T-helper 1 cell treated with Interleukin-12 subunit alpha and Interleukin-12 subunit beta and Interleukin-4 antibody, amounts not matched to agents 30 μg/mL and 1 μg/mL, for 36 hours (primary cell): ENCODE results near the gene SPATC1L.

Source experiments
- H3K27ac Mint-ChIP-seq: one replicate; pipeline ENCODE4 v1.8.0; 2021; ENCODE audit warnings: mild to moderate bottlenecking, mixed read lengths
- H3K27me3 Mint-ChIP-seq: one replicate; pipeline ENCODE4 v1.8.0; 2021; ENCODE audit warnings: low read depth, mixed read lengths
- H3K36me3 Mint-ChIP-seq: one replicate; pipeline ENCODE4 v1.8.0; 2021; ENCODE audit warnings: low read depth, mixed read lengths
- H3K4me1 Mint-ChIP-seq: one replicate; pipeline ENCODE4 v1.8.0; 2021; ENCODE audit warnings: low read depth, mixed read lengths
- H3K4me3 Mint-ChIP-seq: one replicate; pipeline ENCODE4 v1.8.0; 2021; ENCODE audit warnings: mild to moderate bottlenecking, moderate library complexity, mixed read lengths
- H3K9me3 Mint-ChIP-seq: one replicate; pipeline ENCODE4 v1.8.0; 2021; ENCODE audit warnings: mixed read lengths

Gene SPATC1L

DNA sequence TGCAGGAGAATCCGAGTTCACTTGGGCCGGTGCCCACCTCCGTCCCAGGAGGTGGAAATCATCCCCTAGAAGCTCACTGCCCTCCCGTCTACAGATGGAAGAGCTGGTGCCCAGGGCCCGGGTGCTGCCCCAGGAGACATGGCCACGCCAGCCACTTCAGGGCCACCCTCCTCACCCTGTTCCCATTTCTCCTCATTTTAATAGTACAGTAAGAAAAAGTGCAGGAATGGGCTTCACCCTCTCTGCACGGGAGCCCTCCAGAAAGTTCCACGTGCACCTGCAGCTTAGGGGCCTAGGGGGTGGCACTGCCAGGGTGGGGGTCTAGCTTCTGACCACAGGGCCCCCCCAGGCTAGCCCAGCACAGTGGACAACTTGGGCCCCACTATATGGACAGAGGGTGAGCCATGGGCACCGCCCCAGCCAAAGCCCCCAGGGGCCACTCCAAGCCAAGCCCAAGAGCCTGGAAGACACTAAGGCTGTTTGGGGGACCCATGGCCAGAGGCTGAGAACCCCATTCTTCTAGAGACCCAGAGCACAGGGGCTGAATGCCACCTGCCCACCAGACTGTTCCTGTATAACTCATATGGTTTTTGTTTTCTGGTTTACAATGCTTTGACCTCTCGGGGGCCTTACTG is 25.5 kb downstream of the SPATC1L start:
- Mint-ChIP-seq H3K36me3 (no peaks in the 10 kb centered on the region), H3K4me1 (no peaks in the 10 kb centered on the region), H3K4me3 (no peak overlapping the region), H3K27me3 (no peaks in the 10 kb centered on the region), H3K9me3 (no peaks in the 10 kb centered on the region), H3K27ac (no peak overlapping the region)

DNA sequence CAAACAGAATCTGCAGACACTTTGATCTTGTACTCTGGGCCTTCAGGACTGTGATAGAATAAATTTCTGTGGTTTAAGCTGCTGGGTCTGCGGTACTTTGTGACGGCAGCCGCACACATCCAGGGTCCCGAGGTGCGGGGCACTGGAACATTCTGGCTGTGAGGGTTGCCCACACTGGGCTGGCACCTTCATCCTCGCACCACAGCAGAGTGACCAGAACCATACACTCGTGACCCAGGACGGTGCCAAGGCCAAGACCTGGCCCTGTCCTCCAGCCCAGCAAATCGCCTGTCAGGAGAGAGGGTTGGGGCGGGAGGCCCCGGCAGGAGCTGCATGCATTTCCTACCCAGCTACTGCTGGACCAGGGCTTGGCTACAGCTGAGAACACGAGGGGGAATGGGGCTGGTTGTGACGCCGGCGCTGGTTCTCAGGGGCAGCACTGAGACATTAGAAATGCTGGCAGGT is 26.2 kb downstream of the SPATC1L start:
- Mint-ChIP-seq H3K9me3 (no peaks in the 10 kb centered on the region), H3K4me3 (no peak overlapping the region), H3K4me1 (no peaks in the 10 kb centered on the region), H3K27ac (no peak overlapping the region), H3K27me3 (no peaks in the 10 kb centered on the region), H3K36me3 (no peaks in the 10 kb centered on the region)

DNA sequence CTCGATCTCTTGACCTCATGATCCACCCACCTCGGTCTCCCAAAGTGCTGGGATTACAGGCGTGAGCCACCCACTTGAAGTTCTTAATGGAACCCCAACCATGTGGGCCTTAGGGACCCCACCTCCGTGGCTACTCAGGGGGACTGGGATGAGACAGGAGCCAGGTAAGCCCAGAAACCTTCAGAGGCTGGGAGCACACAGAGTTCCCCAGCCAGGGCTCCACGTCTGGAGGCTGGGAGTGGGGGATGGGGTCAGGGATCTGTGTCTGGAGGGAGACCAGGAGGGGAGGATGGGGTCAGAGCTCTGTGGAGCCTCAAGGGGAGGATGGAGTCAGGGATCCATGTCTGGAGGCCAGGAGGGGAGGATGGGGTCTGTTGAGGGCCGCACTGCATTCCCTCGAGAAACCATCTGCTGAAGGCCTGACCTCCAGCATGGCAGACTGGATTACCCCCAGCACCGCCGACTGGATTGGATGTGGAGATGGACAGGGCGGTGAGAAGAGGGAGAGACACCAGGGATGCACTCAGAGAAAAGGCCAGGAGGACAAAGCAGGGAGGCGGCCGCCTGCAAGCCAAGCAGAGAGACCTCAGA is 26.8 kb downstream of the SPATC1L start:
- Mint-ChIP-seq H3K27ac (no peak overlapping the region), H3K4me3 (no peak overlapping the region), H3K27me3 (no peaks in the 10 kb centered on the region), H3K9me3 (no peaks in the 10 kb centered on the region), H3K36me3 (no peaks in the 10 kb centered on the region), H3K4me1 (no peaks in the 10 kb centered on the region)

DNA sequence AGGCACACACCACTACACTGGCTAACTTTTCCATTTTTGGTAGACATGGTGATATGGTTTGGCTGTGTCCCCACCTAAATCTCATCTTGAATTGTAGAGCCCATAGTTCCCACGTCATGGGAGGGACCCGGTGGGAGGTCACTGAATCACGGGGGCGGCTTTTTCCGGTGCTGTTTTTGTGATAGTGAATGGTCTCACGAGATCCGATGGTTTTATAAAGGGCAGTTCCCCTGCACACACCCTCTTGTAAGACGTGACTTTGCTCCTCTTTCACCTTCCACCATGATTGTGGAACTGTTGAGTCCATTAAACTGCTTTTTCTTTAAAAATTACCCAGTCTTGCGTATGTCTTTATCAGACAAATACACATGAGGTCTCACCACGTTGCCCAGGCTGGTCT is 27.6 kb downstream of the SPATC1L start:
- Mint-ChIP-seq H3K36me3 (no peaks in the 10 kb centered on the region), H3K27ac (no peak overlapping the region), H3K27me3 (no peaks in the 10 kb centered on the region), H3K9me3 (no peaks in the 10 kb centered on the region), H3K4me1 (no peaks in the 10 kb centered on the region), H3K4me3 (no peak overlapping the region)

DNA sequence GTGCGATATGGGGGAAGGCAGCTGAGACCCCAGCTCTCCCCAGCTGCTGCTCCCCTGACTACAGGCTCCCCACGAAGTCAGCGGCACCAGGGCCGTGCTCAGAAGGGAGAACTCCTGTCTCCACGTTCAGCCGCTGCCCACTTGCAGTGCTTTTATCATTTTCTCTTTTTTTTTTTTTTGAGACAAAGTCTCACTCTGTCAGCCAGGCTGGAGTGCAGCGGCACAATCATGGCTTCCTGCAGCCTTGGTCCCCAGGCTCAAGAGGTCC is 27.9 kb downstream of the SPATC1L start:
- H3K9me3 Mint-ChIP-seq: no peaks in the 10 kb centered on the region
- H3K27ac Mint-ChIP-seq: no peak overlapping the region
- H3K4me1 Mint-ChIP-seq: no peaks in the 10 kb centered on the region
- no peaks in the 10 kb centered on the region for H3K36me3 Mint-ChIP-seq
- no peak overlapping the region for H3K4me3 Mint-ChIP-seq
- no peaks in the 10 kb centered on the region for H3K27me3 Mint-ChIP-seq

DNA sequence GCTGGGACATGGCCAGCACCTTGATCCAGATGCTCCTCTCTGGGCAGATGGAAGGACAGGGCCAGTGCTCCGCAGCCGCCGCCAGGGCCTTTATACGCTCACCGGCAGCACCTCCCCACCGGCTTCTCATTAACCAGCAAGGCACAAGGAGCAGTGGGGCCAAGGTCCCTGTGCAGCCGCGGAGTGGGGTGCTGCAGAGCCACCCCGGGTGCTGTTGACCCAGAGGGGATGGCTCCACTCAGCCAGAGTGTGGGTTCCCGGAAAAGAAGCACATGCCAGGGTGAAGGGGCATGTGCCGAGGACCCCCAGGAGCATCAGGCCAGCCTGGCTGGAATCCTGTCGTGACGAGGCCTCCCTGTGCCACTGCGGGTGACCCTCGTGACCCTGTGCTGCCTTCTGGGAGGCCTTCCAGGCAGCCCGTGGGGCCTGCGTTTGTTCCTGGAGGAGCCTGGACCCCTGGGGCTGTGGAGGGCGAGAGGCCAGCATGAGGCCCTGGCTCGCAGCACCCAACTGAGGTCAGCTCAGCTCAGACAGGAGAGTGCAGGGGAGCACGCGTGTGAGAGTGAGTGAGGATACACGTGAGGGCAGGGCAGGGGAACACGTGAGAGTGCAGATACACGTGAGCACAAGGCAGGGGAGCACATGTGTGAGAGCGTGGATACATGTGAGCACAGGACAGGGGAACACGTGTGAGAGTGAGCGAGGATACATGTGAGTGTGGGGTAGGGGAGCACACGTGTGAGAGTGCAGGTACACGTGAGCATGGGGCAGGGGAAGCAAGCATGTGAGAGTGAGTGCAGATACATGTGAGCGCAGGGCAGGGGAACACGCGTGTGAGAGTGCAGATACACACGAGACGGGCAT is 28.5 kb downstream of the SPATC1L start, which contains the start of gene FTCD:
Gene FTCD (minus strand): TSS at position 66 of the 864 bp plus-strand sequence. CDS start 56 bp downstream, at position 10.
- H3K36me3 Mint-ChIP-seq: no peaks in the 10 kb centered on the region
- no peaks in the 10 kb centered on the region for H3K9me3 Mint-ChIP-seq
- H3K4me1 Mint-ChIP-seq: no peaks in the 10 kb centered on the region
- no peaks in the 10 kb centered on the region for H3K27me3 Mint-ChIP-seq
- H3K27ac Mint-ChIP-seq: no peak within 1 kb of the TSS
- H3K4me3 Mint-ChIP-seq: no peak within 1 kb of the TSS

DNA sequence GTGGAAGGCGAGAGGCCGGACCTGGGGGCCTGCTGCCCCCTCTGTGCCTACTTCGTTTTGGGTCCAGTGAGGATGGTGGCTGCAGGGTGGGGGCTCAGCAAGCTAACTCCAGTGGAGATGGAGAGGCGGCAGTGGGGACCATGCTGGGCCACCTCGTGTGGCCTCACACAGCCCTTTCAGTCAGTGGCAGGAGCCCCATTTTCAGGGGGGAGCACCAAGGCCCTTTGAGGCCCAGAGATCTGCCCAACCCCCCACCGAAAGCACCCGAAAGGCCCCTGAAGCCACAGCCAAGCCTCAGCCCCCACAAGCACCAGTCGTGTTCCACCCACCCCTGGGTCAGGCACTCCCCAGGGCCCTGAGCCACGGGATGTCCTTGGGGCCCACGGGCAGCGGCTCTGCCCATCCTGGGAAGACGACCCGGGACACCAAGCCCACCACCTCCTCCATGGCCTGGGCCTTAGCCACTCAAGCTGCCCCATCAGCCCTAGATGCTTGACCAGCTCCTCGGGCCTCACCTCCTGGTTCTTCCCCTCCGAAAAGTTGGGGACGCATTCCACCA is 29.2 kb downstream of the SPATC1L start:
- no peaks in the 10 kb centered on the region for H3K9me3 Mint-ChIP-seq
- no peak overlapping the region for H3K27ac Mint-ChIP-seq
- no peaks in the 10 kb centered on the region for H3K4me1 Mint-ChIP-seq
- no peak overlapping the region for H3K4me3 Mint-ChIP-seq
- H3K27me3 Mint-ChIP-seq: no peaks in the 10 kb centered on the region
- no peaks in the 10 kb centered on the region for H3K36me3 Mint-ChIP-seq

DNA sequence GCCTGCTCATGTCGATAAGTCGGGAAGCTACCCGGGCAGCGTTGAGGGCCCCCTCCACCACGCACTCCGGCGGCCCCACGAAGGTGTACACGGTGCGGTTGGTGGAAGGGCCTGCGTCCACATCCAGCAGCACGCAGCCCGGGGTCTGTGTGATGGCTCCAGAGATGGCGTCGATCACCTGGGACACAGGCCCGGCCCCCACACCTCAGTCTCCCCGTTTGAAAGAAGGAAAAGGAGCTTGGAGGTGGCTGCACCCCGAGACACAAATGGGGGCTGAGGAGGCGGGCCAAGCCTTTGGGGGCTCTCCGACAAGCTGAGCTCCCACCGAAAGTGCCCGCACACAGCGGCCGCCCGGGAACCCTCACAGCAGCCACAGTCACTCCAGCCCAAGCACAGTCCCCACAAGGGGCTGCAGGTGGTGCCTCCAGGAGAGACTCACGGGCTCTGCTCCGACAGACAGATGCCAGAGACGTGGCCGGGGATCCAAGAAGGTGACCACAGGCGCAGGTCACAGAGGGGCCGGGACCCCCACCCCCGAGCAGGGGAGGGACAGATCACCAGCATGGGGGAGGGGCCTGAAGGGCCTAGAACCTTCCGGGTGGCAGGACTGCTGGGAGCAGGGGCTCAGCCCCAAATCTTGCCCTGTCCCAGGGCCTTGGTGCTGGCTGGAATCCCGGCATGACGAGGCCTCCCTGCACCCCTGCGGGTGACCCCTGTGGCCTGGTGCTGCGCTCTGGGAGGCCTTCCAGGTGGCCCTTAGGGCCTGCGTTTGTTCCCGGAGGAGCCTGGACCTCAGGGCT is 29.9 kb downstream of the SPATC1L start:
- no peaks in the 10 kb centered on the region for H3K27me3 Mint-ChIP-seq
- H3K4me1 Mint-ChIP-seq: no peaks in the 10 kb centered on the region
- no peak overlapping the region for H3K27ac Mint-ChIP-seq
- H3K36me3 Mint-ChIP-seq: no peaks in the 10 kb centered on the region
- H3K9me3 Mint-ChIP-seq: no peaks in the 10 kb centered on the region
- no peak overlapping the region for H3K4me3 Mint-ChIP-seq

DNA sequence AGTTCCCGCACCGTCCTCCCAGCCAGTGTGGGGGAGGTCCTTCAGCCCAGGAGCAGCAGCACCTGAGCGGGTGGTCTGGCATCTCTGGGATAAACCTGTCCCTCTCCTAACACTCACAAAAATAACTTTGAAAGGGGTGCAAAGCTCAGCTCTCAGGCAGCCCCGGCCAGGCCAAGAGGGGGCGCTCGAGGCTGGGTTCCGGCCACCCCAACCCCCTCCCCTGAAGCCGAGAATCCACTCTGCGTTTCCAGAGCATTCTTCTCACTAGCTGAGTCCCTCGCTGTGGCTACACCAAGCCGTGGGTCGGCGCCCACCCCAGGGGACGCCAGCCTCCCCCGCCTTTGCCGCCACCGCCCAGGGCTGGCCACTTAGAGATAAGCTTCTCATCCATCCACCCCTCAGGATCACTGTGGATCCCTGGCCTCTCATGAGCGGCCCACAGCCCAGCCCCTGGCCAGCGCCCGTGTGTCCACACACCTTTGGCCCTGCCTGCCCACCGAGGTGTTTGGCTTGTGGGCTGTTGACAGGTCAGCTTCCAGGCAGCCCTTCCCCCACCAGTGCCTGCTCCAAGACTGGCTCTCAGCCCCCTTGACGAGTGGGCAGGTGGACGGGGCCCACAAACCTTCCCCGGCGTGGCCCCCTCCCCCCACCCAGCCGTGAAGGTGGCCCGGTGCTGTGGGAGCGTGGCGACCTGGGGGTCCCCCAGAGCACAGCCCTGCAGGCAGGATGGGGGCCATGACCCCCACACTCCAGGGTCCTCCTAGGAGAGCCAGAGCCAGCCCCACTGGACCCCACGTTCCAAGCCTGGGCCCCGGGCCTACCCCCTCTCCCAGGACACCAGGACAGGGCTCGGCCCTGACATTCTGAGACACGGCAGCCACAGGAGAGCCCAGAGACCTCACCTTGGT is 30.8 kb downstream of the SPATC1L start:
- no peaks in the 10 kb centered on the region for H3K9me3 Mint-ChIP-seq
- H3K4me3 Mint-ChIP-seq: no peak overlapping the region
- H3K4me1 Mint-ChIP-seq: no peaks in the 10 kb centered on the region
- H3K27me3 Mint-ChIP-seq: no peaks in the 10 kb centered on the region
- no peak overlapping the region for H3K27ac Mint-ChIP-seq
- no peaks in the 10 kb centered on the region for H3K36me3 Mint-ChIP-seq

DNA sequence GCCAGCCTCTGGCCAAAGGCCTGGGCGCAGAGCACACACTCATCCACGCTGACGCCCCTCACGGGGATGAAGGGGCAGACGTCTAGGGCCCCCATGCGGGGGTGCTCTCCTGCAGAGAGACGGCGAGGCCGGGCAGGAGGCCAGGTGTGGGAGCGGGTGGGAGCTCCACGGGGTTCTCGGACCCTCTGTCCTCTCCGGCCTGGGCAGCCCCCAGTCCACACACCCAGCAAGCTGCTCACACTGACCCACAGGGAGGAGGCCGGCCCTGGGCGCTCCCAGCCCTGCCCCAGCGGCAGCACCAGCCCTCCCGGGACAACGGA is 31.4 kb downstream of the SPATC1L start:
- no peaks in the 10 kb centered on the region for H3K27me3 Mint-ChIP-seq
- no peaks in the 10 kb centered on the region for H3K4me1 Mint-ChIP-seq
- H3K9me3 Mint-ChIP-seq: no peaks in the 10 kb centered on the region
- no peak overlapping the region for H3K27ac Mint-ChIP-seq
- no peak overlapping the region for H3K4me3 Mint-ChIP-seq
- H3K36me3 Mint-ChIP-seq: no peaks in the 10 kb centered on the region

DNA sequence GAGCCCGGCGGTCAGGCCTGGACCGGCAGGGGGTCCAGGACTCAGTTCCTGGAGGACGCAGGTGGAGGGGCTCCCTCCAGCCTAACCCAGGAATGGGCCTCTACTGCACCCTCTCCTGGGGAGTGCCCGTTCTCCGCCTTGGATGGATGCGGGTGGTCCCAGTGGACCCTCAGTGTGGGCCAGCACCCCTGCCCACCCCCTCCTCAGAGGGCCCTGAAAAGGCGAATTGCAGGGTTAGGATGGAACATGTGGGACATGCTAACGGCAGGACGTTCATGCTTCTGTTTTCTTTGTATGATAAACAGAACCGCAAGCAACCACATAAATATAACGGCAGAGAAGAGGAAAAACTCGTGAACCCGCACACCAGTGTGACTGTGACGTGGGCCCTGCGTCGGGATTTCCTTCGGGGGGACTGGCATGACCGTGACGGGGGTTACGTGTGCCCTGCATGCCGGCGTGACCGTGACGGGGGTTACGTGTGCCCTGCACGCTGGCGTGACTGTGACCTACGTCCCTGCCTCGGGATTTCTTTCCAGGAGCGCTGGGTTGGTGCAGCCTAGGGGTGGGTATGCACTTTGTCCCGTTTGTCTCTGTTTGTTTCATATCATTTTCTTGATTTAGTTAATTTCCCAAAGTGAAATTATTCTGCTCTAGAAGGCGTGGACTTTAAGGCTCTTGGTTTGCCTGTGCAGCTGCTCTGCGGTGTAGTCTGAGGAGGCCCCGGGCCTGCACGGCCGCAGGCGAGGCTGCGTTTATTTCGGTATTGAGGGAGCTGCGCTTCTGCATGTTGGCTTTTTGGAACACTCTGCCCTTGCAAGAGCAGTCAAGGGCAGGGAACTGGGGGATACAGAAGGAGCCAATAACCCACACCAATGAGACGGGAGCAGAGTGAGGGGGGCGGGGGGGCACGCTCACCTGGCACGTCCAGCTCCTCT is 32.0 kb downstream of the SPATC1L start:
- H3K9me3 Mint-ChIP-seq: no peaks in the 10 kb centered on the region
- no peaks in the 10 kb centered on the region for H3K27me3 Mint-ChIP-seq
- H3K36me3 Mint-ChIP-seq: no peaks in the 10 kb centered on the region
- no peak overlapping the region for H3K4me3 Mint-ChIP-seq
- no peak overlapping the region for H3K27ac Mint-ChIP-seq
- H3K4me1 Mint-ChIP-seq: no peaks in the 10 kb centered on the region

DNA sequence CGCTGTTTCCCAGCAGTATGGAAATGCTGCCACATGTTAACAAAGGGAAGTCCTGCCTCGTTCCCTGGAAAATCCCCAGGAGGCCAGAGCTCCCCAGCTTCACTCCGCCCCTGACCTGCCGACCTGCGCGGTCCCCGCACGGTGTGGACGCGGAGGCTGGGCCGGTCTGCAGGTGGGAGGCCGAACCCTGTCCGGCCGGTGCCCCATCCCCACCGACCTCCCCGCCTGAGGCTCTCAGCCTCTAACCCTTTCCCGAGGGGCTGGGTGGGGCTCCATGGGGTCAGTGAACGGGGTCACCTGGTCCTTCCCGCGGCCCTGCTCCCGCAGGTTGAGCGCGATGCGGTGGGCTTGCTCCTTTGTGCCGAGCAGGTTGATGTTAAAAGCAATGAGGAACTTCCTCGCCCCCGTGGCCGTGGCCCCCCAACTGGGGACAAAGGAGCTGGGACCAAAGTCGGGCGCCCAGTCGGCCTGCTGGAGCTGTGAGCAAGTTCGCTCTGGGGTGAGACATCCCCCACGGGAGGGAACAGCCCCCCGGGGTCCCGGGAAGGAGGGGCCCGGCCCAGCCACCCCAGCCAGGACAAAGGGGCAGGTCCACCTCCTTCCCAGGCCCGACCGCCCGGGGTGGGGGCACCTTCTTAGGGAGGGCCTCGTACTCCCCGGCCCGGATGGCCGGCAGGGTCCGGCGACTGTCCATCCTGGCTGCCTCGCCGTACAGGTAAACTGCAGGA is 32.8 kb downstream of the SPATC1L start:
- no peak overlapping the region for H3K27ac Mint-ChIP-seq
- H3K4me1 Mint-ChIP-seq: no peaks in the 10 kb centered on the region
- H3K4me3 Mint-ChIP-seq: no peak overlapping the region
- H3K9me3 Mint-ChIP-seq: no peaks in the 10 kb centered on the region
- H3K36me3 Mint-ChIP-seq: no peaks in the 10 kb centered on the region
- H3K27me3 Mint-ChIP-seq: no peaks in the 10 kb centered on the region
